ENCODE results near the gene AEBP1. TPM values are rescaled to one million over a fixed set of nuclear protein-coding genes. Genes with fewer than 3 reads are reported as not detected.

Gene AEBP1
- total RNA-seq, 1 experiment from 2014 or later = 15.8 TPM

- no peak overlapping the region for H3K4me3 ChIP-seq (ENCODE audit: insufficient read depth, low read depth, low read length)
- H3K27me3 ChIP-seq (ENCODE audit: control insufficient read depth, insufficient read depth, low read length) = peaks cover 2% of the 10 kb centered on the region; the same call in 1 of the 2 replicates
- H3K36me3 ChIP-seq (replicated peaks; ENCODE audit: control insufficient read depth, insufficient read depth, low read length) = no peaks in the 10 kb centered on the region
- no peak for DNase-seq
These were observed 17.5 kb upstream of the AEBP1 start for GRCh38 chr7:44086627-44087026.

- H3K27me3 ChIP-seq (ENCODE audit: control insufficient read depth, insufficient read depth, low read length) = peaks cover 2% of the 10 kb centered on the region; the same call in 1 of the 2 replicates
- DNase-seq = no peak
- H3K4me3 ChIP-seq (ENCODE audit: insufficient read depth, low read depth, low read length) = no peak overlapping the region
- H3K36me3 ChIP-seq (replicated peaks; ENCODE audit: control insufficient read depth, insufficient read depth, low read length) = no peaks in the 10 kb centered on the region
These were observed 16.0 kb upstream of the AEBP1 start for GRCh38 chr7:44087911-44088838.

- DNase-seq = no peak
- Histone ChIP-seq H3K4me3 (ENCODE audit: insufficient read depth, low read depth, low read length) (no peak overlapping the region), H3K27me3 (ENCODE audit: control insufficient read depth, insufficient read depth, low read length) (no peaks in the 10 kb centered on the region), H3K36me3 (replicated peaks; ENCODE audit: control insufficient read depth, insufficient read depth, low read length) (no peaks in the 10 kb centered on the region)
These were observed 11.0 kb upstream of the AEBP1 start for GRCh38 chr7:44093102-44093641.

GRCh38 chr7:44094365-44094764 is 9.8 kb upstream of the AEBP1 start:
- no peaks in the 10 kb centered on the region for H3K36me3 ChIP-seq (replicated peaks; ENCODE audit: control insufficient read depth, insufficient read depth, low read length)
- no peak for DNase-seq

GRCh38 chr7:44094883-44095592 is 9.1 kb upstream of the AEBP1 start:
- Histone ChIP-seq H3K27me3 (ENCODE audit: control insufficient read depth, insufficient read depth, low read length) (no peaks in the 10 kb centered on the region), H3K4me3 (ENCODE audit: insufficient read depth, low read depth, low read length) (no peak overlapping the region), H3K36me3 (replicated peaks; ENCODE audit: control insufficient read depth, insufficient read depth, low read length) (no peaks in the 10 kb centered on the region)
- DNase-seq = no peak

More at GRCh38 chr7:44094365-44094764, 9.8 kb upstream of the AEBP1 start:
- Histone ChIP-seq H3K4me3 (ENCODE audit: insufficient read depth, low read depth, low read length) (no peak overlapping the region), H3K27me3 (ENCODE audit: control insufficient read depth, insufficient read depth, low read length) (no peaks in the 10 kb centered on the region)

GRCh38 chr7:44095781-44096180 is 8.4 kb upstream of the AEBP1 start:
- no peak for DNase-seq
- no peak overlapping the region for H3K4me3 ChIP-seq (ENCODE audit: insufficient read depth, low read depth, low read length)
- H3K36me3 ChIP-seq (replicated peaks; ENCODE audit: control insufficient read depth, insufficient read depth, low read length) = no peaks in the 10 kb centered on the region
- no peaks in the 10 kb centered on the region for H3K27me3 ChIP-seq (ENCODE audit: control insufficient read depth, insufficient read depth, low read length)

- Histone ChIP-seq H3K4me3 (ENCODE audit: insufficient read depth, low read depth, low read length) (no peak overlapping the region), H3K27me3 (ENCODE audit: control insufficient read depth, insufficient read depth, low read length) (no peaks in the 10 kb centered on the region), H3K36me3 (replicated peaks; ENCODE audit: control insufficient read depth, insufficient read depth, low read length) (no peaks in the 10 kb centered on the region)
- no peak for DNase-seq
These were observed 7.7 kb upstream of the AEBP1 start for GRCh38 chr7:44096326-44096881.

- Histone ChIP-seq H3K4me3 (ENCODE audit: insufficient read depth, low read depth, low read length) (no peak overlapping the region), H3K27me3 (ENCODE audit: control insufficient read depth, insufficient read depth, low read length) (no peaks in the 10 kb centered on the region), H3K36me3 (replicated peaks; ENCODE audit: control insufficient read depth, insufficient read depth, low read length) (no peaks in the 10 kb centered on the region)
- DNase-seq = no peak
These were observed 6.8 kb upstream of the AEBP1 start for GRCh38 chr7:44097064-44097932.

GRCh38 chr7:44098092-44099068 is 5.8 kb upstream of the AEBP1 start:
- Histone ChIP-seq H3K27me3 (ENCODE audit: control insufficient read depth, insufficient read depth, low read length) (no peaks in the 10 kb centered on the region; the same call in 1 of the 2 replicates), H3K36me3 (replicated peaks; ENCODE audit: control insufficient read depth, insufficient read depth, low read length) (no peaks in the 10 kb centered on the region), H3K4me3 (ENCODE audit: insufficient read depth, low read depth, low read length) (no peak overlapping the region)
- DNase-seq = no peak

GRCh38 chr7:44099669-44100068 is 4.5 kb upstream of the AEBP1 start:
- no peak for DNase-seq
- Histone ChIP-seq H3K27me3 (ENCODE audit: control insufficient read depth, insufficient read depth, low read length) (peaks cover 4% of the 10 kb centered on the region), H3K36me3 (replicated peaks; ENCODE audit: control insufficient read depth, insufficient read depth, low read length) (no peaks in the 10 kb centered on the region), H3K4me3 (ENCODE audit: insufficient read depth, low read depth, low read length) (no peak overlapping the region)

GRCh38 chr7:44100458-44101302 is 3.5 kb upstream of the AEBP1 start:
- H3K36me3 ChIP-seq (replicated peaks; ENCODE audit: control insufficient read depth, insufficient read depth, low read length) = no peaks in the 10 kb centered on the region
- DNase-seq = no peak

GRCh38 chr7:44101303-44101965 is 2.7 kb upstream of the AEBP1 start:
- Histone ChIP-seq H3K27me3 (ENCODE audit: control insufficient read depth, insufficient read depth, low read length) (peaks cover 10% of the 10 kb centered on the region), H3K4me3 (ENCODE audit: insufficient read depth, low read depth, low read length) (no peak overlapping the region), H3K36me3 (replicated peaks; ENCODE audit: control insufficient read depth, insufficient read depth, low read length) (no peaks in the 10 kb centered on the region)
- no peak for DNase-seq

More at GRCh38 chr7:44100458-44101302, 3.5 kb upstream of the AEBP1 start:
- Histone ChIP-seq H3K4me3 (ENCODE audit: insufficient read depth, low read depth, low read length) (no peak overlapping the region), H3K27me3 (ENCODE audit: control insufficient read depth, insufficient read depth, low read length) (peaks cover 10% of the 10 kb centered on the region)

All from H7 (cell line).